22Rv1 (cell line): ENCODE data around the gene GPI.

ENCODE experiments used
- ZFX ChIP-seq: fragments of 450-650 bp; IDR thresholded peaks from 2 replicates; pipeline ENCODE4 v1.6.1; 2017; ENCODE audit warnings: antibody characterized with exemption, borderline replicate concordance
- TF ChIP-seq, protein P1 (sequence below): fragments of 450-650 bp; IDR thresholded peaks from 2 replicates; pipeline ENCODE4 v1.5.1; 2017; ENCODE audit warnings: mild to moderate bottlenecking

DNA sequence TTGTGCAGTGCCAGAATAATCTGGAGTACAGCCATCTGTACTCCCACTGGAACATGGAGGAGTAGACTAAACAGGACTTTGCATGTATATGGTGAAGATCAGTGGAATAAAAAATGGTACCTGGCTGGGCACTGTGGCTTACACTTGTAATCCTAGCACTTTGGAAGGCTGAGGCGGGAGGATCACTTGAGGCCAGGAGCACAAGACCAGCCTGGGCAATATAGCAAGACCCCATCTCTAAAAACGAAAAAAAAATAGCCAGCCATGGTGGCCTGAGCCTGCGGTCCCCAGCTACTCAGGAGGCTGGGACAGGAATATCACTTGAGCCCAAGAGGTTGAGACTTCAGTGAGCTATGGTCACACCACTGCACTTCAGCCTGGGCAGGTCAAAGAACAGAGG lies 83.2 kb downstream of the GPI start:
- TF ChIP-seq, protein P1, sequence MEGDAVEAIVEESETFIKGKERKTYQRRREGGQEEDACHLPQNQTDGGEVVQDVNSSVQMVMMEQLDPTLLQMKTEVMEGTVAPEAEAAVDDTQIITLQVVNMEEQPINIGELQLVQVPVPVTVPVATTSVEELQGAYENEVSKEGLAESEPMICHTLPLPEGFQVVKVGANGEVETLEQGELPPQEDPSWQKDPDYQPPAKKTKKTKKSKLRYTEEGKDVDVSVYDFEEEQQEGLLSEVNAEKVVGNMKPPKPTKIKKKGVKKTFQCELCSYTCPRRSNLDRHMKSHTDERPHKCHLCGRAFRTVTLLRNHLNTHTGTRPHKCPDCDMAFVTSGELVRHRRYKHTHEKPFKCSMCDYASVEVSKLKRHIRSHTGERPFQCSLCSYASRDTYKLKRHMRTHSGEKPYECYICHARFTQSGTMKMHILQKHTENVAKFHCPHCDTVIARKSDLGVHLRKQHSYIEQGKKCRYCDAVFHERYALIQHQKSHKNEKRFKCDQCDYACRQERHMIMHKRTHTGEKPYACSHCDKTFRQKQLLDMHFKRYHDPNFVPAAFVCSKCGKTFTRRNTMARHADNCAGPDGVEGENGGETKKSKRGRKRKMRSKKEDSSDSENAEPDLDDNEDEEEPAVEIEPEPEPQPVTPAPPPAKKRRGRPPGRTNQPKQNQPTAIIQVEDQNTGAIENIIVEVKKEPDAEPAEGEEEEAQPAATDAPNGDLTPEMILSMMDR, result no peak
- TF ChIP-seq ZFX, result no peak
